Kidney tubule cell (primary cell): ENCODE results near the gene CTU2.
A peak's percentile ranks its signal among the peaks of the same experiment; 100 is the strongest.

Experiments used
- DNase-seq: peaks from one replicate; pipeline ENCODE4 v3.0.0-alpha.2; 2018; ENCODE audit warnings: low spot score

The CTU2 gene

GRCh38 chr16:88697116-88697830, 9.0 kb upstream of the CTU2 start:
- DNase-seq: no peak

- DNase-seq: no peak
Observed at GRCh38 chr16:88697831-88698615, 8.3 kb upstream of the CTU2 start.

GRCh38 chr16:88698646-88699045, 7.7 kb upstream of the CTU2 start:
- no peak for DNase-seq

- DNase-seq: no peak
Observed at GRCh38 chr16:88699180-88699579, 7.1 kb upstream of the CTU2 start.

GRCh38 chr16:88700322-88700635, 6.0 kb upstream of the CTU2 start:
- no peak for DNase-seq

- peak; percentile 41 for DNase-seq
Observed at GRCh38 chr16:88700636-88701482, 5.4 kb upstream of the CTU2 start.

- DNase-seq: no peak
Observed at GRCh38 chr16:88701581-88702370, 4.5 kb upstream of the CTU2 start.

- no peak for DNase-seq
Observed at GRCh38 chr16:88702371-88703210, 3.7 kb upstream of the CTU2 start.

- no peak for DNase-seq
Observed at GRCh38 chr16:88703486-88704309, 2.6 kb upstream of the CTU2 start.

GRCh38 chr16:88705076-88705684, 1.1 kb upstream of the CTU2 start:
- peak; percentile 25 for DNase-seq

- peak; percentile 18 for DNase-seq
Observed at GRCh38 chr16:88705801-88706228, 488 bp upstream of the CTU2 start.

- peak; percentile 9 for DNase-seq
Observed at GRCh38 chr16:88706965-88707826, 893 bp downstream of the CTU2 start.

GRCh38 chr16:88710556-88710955, 4.3 kb downstream of the CTU2 start:
- DNase-seq: no peak

GRCh38 chr16:88711750-88712340, 5.5 kb downstream of the CTU2 start:
- no peak for DNase-seq

GRCh38 chr16:88712362-88712979, 6.2 kb downstream of the CTU2 start:
- no peak for DNase-seq

- no peak for DNase-seq
Observed at GRCh38 chr16:88713054-88713453, 6.8 kb downstream of the CTU2 start.

GRCh38 chr16:88713568-88714419, 7.5 kb downstream of the CTU2 start:
- DNase-seq: peak; percentile 60
